Ramos (cell line): ENCODE results near the gene MYBBP1A.

ENCODE experiments used
- in situ Hi-C: fragments of 300-500 bp; cut with MboI; formaldehyde crosslinking; loops from one replicate; pipeline ENCODE4 v1.14.3; 2022; ENCODE audit warnings: low sequenced_read_pairs; ENCODE audit not compliant: unreplicated experiment

The MYBBP1A gene

GRCh38 chr17:4576729-4577322 is 21.6 kb upstream of the MYBBP1A start:
- in situ Hi-C loops, result no loop called here

GRCh38 chr17:4576161-4576558 is 21.0 kb upstream of the MYBBP1A start:
- in situ Hi-C loops, result no loop called here

- in situ Hi-C loops, result no loop called here
Observed at GRCh38 chr17:4574448-4575045, 19.4 kb upstream of the MYBBP1A start.

DNA sequence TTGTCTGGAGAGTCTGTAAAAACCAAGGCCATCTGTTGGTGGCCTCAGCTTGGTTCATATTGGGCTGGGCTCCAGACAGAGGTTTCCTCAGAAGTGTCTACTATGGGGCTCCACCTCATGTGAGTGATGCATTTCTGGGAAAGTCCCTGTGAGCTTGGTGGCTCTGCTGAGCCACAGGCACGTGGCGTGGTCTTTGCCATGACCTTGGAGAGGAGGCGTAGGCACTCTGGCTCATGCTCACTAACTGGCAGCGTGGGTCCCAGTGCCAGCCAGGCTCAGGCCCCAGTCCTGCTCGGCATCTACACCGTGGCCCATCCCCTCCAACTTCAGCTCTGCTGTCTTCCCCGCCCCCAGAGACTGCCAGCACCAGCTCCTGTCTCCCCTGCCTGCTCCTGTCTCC is 18.5 kb upstream of the MYBBP1A start:
- in situ Hi-C loops, result no loop called here

- in situ Hi-C loops, result no loop called here
Observed at GRCh38 chr17:4573115-4573514, 17.9 kb upstream of the MYBBP1A start.

DNA sequence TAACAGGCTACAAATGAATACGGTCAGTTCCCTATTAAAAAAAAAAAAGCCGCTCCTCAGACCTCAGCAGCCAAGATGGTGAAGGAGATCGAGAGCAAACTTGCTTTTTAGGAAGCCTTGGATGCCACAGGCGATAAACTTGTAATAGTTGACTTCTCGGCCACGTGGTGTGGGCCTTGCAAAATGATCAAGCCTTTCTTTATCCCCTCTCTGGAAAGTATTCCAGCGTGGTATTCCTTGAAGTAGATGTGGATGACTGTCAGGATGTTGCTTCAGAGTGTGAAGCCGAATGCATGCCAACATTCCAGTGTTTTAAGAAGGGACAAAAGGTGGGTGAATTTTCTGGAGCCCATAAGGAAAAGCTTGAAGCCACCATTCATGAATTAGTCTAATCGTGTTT is 16.9 kb upstream of the MYBBP1A start:
- in situ Hi-C loops, result no loop called here

DNA sequence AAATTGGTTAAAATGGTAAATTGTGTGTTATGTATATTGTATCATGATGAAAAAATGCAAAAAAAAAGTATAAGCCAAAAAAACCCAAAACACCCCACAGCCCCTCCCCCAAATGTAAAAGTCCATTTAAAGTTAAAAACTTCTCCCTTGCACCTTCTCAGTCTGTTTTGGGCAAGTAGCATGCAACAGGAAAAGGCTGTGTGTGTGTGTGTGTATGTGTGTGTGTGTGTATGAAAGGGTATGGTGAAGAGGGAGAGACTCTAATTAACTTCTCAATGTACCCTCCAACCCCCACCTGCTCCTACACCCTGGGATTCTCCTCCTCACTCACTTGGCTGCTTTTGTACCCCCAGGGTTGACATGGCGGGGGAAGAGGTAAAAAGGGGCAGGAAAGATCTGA is 14.4 kb upstream of the MYBBP1A start:
- in situ Hi-C loops, result no loop called here

GRCh38 chr17:4566785-4567184 is 11.6 kb upstream of the MYBBP1A start:
- in situ Hi-C loops, result no loop called here

GRCh38 chr17:4565209-4566141 is 10.3 kb upstream of the MYBBP1A start:
- in situ Hi-C loops, result no loop called here

DNA sequence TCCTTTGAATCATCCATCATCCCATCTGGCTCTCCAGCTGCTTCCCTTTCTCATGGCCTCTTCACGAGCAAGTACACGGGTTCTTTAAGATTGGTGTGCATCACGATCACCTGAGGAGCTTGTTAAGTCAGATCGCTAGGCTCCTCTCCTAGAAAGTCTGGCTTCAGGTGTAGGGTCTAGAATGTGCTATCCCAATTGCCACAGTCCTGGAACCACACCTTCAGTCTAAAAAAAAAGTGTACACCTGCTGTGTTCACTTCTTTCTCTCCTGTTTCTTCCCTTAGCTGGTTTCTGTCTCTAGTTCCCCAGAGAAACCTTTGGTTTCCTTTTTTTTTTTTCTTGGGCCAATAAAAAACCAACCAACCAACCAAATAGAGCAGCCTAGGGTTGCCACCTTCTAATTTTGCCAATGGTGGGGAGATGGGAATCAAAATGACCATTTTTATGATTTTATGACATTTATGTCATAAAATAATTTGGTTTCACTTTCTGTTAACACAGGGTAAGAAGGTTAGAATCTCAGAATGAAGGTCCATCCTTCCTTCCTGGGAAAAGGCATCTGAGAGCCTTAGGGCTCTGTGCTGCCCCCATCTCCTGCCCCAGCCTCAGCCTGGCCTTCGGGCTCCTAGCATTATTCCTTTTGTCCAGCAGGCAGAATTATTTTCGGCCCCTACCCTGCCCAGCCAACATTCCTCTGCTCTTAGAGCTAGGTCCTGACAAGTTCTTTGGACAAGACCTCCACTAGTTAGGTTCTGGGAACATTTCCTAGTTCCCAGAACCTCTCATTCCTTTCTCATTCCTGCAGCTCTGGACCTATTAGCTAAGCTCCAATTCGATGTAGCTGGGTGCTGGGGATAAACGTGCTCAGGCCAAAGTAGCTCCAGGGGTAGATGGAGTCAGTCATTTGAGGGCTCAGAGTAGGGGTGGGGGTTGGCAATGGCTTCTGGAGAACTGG is 7.1 kb upstream of the MYBBP1A start:
- in situ Hi-C loops, result no loop called here

DNA sequence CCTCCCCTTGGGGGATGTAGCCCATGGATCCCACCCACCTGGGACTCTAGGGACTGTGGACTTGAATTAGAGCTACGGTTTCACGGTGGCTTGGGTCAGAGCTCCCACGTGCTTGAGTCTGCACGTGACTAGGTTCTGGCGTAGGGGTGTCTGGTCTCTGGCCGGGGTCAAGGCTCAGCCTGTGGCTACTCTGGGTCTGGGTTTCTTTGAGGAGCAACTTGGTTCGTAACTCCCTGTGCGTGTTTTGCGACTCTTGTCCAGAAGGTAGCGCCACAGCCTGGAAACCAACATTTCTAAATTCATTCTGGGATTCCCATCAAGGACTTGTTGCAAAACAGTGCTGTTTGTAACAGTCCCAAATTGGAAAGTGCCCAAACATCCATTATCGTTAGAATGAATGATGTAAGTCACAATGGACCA is 5.7 kb upstream of the MYBBP1A start:
- in situ Hi-C loops, result no loop called here

GRCh38 chr17:4560421-4560820 is 5.2 kb upstream of the MYBBP1A start, which contains the start of gene GGT6:
Gene GGT6, minus strand, starts transcription at chr17:4560577. Its CDS starts 56 bp downstream, at chr17:4560521.
- in situ Hi-C loops, result no loop called here

GRCh38 chr17:4559966-4560365 is 4.8 kb upstream of the MYBBP1A start:
- in situ Hi-C loops, result no loop called here

GRCh38 chr17:4559139-4559791 is 4.1 kb upstream of the MYBBP1A start:
- in situ Hi-C loops, result no loop called here

GRCh38 chr17:4558347-4558971 is 3.3 kb upstream of the MYBBP1A start:
- in situ Hi-C loops, result no loop called here

DNA sequence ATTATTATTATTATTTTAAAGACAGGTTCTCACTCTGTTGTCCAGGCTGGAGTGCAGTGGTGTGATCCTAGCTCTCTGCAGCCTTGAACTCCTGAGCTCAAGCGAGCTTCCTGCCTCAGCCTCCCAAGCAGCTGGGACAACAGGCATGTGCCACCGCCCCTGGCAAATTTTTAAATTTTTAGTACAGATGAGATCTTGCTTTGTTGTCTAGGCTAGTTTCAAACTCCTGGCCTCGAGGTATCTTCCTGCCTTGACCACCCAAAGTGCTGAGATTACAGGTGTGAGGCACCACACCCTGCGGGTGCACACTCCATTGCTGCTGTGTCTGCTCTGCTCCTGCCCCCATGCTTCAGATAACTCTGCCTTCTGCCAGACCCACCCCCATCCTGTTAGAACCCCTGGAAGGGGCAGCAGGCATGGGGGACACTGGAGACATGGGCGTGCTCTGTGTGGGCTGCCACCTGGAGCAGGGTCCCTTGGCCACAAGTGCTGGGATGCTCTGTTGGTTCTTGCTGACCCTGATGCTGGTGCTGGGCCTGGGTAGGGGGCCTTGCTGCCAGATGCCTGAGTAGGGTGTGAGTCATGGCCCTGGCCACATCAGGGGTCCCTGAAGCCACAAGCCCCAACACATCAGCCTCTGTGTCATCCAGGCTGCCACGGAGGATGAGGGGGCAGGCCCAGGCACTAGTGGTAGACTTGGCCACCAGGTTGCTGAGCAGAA is 2.6 kb upstream of the MYBBP1A start:
- in situ Hi-C loops, result no loop called here

DNA sequence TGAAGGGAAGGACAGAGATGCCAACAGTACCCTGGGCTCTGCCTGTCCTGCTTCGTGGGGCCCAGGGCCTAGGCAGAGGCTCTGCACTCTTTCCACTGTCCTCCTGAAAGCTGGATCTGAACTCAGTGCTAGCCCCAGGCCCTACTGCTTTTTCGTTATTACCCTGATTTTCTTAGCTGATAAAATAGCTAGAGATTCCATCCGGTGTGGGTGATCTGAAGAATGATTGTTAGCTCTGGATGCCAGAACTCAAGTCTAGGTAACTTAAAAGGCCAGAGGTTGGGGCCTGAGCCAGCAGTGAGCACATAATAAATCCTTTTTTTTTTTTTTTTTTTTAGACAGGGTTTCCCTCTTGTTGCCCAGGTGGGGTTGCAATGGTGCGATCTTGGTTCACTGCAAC is 1.8 kb upstream of the MYBBP1A start:
- in situ Hi-C loops, result no loop called here

DNA sequence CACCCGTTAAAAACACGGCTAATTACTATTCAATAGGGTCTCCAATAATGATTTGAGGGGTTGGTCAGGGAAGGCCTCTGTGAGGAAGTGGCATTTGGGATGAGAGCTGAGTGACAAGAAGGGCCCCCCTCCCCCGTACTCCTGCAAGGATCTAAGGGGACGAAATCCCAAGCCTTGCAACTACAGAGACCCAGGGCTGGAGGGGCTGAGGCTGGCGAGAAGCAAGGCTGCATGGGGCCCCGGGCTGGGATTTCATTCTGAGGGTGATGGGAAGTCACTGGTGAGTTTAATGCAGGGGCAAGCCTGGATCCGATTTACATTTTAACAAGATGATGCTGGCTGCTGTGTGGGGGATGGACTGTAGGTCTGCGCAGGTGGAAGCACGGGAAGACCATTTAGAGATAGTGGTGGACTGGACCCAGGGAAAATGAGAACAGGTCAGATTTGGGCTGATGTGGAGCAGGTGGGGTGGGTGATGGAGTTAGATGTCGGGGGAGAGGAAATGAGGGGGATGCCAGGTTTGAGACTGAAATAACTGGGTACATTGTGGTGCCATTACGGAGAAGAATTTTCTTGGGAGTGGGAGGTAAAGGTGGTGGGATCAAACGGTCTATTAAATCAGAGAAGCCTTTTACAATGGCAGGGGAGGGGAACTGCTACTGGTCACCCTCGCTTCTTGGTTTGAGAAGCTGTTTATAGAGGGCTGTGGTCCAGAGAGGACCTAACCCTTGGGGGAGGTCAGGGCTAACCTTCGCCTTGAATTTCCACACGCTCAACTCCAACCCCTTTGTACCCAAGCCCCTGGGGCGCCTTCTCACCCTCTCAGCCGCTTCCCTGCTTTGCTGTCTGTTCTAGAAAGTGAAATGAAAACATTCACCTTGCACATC is 932 bp upstream of the MYBBP1A start:
- in situ Hi-C loops, result no loop called here
